Measurements from ENCODE around the gene OR6K3.
"Not testable (repeated sequence)": the region's sequence is repeated elsewhere in the genome, so short reads cannot be mapped to it uniquely, and the experiment has no call there.

The OR6K3 gene, protein sequence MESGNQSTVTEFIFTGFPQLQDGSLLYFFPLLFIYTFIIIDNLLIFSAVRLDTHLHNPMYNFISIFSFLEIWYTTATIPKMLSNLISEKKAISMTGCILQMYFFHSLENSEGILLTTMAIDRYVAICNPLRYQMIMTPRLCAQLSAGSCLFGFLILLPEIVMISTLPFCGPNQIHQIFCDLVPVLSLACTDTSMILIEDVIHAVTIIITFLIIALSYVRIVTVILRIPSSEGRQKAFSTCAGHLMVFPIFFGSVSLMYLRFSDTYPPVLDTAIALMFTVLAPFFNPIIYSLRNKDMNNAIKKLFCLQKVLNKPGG

DNA sequence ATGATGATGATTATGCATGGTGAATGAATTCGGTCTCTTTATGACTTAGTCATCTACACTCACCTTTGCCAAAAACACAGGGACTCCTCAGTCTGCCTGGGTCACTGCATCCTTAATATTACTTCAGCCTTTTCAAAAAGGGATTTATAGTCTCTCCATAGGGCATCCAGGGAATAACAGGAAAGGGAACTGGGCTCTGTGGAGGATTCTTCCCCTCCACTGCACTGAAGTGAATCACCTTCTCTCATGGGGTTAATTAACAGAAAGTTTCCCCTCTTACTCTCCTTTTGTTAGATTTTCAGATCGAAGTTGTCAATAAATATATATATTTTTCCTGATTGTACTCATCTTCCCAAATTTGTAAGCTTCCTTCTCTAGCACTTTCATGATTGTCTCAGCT, at the start of gene OR6K3:
Gene OR6K3 (minus strand): TSS at position 101 of the 400 bp plus-strand sequence. CDS start 2,605 bp downstream, outside the sequence.
- DNase-seq (ENCODE audit: low read depth), result no peak

DNA sequence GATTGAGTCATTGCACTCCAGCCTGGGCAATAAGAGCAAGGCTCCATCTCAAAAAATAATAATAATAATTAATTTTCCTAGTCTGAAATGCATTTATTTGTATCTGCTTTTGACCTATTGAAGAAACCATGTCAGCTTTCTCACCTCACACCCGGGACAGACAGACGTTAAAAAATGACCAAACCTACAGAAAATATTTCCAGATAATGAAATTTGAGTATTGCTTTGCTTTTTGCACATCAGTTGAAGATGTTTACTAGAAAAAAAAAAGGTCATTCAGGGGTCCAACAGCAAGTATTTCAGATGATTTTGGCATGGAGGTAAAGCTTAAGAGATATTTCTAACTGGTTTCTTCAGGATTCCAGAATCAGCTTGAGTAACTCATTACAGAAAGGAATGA, 33.9 kb upstream of the OR6K3 start, which contains the start of gene OR6K6:
Gene OR6K6 (plus strand): TSS at position 301 of the 400 bp plus-strand sequence. CDS start 168 bp downstream, outside the sequence.
- DNase-seq (ENCODE audit: low read depth), result no peak

DNA sequence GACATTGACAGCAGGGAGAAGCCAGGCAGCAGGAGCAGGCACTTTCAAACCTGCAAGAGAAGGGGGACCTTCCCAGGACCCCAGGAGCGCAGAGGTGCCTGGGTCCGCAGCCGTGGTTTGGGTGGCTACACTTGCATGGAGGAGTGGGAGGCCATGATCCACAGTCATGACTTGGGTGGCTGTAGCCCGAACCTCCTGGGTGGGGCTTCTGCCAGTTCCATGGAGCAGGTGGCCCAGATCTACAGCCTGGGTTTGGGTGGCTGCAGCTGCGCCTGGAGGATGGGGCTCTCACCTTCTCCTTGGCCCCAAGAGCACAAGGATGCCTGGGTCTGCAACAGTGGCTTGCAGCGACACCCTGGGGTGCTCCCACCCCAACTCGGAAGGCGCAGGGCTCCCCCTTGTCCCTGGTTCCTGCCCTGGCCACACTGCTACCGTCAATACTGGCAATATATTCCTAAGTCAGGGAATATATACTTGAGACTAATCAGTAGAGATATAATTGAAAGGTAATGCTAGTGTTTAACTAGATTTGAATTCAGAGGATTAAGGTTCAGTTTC, 31.7 kb upstream of the OR6K3 start:
- DNase-seq (ENCODE audit: low read depth), result no peak

DNA sequence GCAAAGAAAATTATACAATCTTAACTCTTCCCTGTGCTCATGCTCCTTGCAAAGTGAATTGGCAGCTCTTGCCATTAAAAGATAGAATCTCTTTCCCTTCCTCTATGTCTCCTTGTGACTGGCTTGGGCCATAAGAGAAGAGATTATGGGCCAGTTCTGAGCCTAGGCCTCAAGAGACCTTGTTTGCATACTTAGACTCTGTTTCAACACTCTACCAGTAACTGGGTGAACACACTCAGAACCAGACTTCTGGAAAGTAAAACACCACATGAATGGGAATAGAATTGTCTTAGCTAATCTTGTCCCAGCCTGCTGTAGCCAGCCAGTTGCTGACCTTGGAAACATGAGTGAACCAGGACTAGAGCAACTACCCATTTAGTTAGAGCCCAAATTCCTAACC, 15.3 kb upstream of the OR6K3 start:
- no peak for DNase-seq (ENCODE audit: low read depth)

DNA sequence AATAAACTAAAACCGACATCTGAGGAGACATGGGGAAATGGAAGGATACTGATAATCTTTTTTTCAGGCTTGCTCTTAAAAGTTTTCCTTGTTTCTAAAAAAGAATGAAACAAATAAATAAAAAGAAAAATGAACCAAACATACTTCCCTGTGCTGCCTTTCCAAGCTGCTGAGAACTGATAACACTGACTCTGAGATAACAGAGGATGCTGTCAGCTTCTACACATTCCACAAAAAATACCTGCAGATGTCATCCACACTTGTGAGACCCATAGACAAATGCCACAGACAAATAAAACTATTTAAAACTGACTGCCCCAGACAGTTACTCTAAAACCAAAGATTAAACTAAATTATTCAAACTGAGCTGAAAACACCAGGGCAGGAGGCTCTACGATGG, 12.0 kb upstream of the OR6K3 start:
- no peak for DNase-seq (ENCODE audit: low read depth)

DNA sequence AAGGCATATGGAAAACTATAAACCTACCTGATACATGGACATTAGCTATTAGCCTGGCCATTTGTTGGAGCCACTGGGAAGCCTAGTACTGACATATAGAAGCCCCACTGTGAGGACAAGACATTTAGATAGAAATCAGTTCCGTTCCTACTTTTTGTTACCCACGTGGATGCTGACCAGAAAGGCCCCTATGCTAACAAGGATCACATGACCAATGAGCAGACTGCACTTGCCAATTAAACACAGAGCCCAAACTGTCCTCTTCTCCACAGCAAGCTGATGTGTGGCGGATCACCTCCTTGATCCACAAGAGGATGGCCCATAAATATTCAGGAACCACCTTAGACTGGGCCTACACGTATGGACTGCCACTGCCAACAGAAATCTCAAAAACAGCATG, 11.2 kb upstream of the OR6K3 start:
- DNase-seq (ENCODE audit: low read depth), result no peak

DNA sequence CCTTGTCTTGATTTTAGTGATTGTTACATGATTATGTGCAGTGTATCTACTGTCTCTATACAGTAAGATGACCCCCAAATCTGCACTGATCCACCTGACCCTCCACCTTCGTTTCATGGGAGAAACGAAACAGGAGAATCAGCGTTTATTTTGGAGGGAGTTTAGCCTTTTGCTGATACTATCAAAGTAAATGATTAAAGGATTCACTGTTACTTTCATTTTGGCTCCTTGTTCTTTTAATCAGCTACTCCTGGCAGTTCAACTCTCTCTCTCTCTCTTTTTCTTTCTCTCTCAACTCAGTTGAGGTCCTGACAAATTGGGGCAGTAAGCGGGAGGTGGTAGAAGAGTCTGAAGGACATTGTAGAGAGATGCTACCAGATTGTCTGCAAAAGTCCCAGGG, 9.9 kb upstream of the OR6K3 start:
- no peak for DNase-seq (ENCODE audit: low read depth)

DNA sequence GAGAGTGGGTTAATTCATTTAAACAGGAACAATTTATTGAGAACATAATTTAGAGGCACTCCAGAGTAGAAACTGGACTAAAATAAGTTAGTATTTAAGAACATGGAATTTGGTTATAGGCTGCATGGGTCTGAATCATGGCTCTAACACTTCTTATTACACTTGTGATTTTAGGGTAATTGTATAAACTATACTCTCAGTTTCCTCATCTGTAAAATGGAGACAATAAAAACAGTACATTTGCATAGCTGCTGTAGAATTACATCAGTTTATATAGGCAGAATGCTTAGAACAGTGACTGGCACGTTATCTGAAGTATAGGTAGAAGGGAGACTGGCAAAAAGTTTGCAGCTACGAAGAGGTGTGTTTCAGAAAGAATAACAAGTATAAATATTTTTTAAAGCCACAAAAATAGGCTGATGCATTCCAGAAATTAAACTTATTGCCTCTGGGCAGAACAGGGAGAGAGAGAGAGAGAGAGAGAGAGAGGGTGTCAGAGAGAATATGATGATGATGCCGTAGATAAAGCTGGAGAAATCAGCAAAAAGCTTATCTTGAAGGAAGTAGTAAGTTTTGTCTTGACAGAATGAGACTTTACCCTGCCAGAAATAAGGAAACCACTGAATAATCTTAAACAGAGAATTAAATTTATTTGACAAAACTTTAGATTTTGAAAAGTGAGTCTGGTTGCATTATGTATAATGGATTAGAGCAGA, 8.1 kb upstream of the OR6K3 start:
- no peak for DNase-seq (ENCODE audit: low read depth)

DNA sequence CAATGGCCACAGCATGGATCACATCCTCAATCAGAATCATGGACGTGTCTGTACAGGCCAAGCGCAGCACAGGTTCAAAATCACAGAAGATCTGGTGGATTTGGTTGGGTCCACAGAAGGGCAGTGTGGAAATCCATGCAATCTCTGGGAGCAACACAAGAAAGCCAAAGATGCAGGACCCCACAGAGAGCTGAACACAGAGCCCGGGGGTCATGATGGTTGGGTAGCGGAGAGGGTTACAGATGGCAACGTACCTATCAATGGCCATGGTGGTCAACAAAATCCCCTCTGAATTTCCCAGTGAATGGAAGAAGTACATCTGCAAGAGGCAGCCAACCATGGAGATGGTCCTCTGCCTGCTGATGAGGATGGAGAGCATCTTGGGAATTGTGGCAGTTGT, 3.9 kb upstream of the OR6K3 start:
- DNase-seq (ENCODE audit: low read depth), result no peak

DNA sequence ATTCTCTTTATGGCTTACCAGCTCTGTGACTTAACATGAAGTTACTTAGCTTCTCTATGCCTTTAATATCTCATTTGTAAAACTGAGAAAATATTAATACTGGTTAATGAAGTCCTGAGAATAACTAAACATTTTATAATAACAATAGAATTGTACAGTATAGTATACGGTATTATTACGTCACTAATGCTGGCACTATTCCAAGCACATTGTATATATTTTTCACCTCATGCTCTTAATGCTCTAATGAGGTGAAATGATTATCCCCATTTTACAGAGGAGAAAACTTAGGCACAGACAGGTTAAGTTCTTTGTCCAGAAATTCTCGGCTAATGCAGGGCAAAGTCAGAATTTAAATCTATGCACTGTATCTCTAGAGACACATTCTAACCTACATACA, 856 bp downstream of the OR6K3 start:
- no peak for DNase-seq (ENCODE audit: low read depth)

DNA sequence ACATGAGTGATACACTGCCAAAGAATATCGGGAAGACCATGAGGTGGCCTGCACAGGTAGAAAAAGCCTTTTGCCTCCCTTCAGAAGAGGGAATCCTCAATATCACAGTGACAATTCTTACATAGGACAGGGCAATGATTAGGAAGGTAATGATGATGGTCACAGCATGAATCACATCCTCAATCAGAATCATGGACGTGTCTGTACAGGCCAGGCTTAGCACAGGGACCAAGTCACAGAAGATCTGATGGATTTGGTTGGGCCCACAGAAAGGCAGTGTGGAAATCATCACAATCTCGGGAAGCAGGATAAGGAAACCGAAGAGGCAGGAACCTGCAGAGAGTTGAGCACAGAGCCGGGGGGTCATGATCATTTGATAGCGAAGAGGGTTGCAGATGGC, 3.2 kb downstream of the OR6K3 start:
- no peak for DNase-seq (ENCODE audit: low read depth)

DNA sequence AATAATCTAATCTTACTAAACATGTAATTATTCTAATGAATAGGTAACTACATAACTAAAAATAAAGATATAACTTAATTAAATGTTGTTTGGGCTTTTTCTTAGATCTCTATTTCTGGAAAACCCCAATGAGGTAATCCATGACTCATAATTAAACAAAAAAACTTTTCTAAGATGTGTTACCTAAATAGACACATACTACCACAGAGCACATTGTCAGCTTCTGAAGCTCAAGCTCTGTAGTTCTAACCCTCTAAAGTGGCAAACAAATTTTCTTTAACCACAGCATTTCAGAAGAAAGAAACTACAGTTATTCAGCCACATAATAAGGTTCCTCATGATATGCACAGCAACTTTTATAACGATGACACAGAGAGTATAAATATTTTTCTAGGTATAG, 4.2 kb downstream of the OR6K3 start:
- DNase-seq (ENCODE audit: low read depth), result no peak

DNA sequence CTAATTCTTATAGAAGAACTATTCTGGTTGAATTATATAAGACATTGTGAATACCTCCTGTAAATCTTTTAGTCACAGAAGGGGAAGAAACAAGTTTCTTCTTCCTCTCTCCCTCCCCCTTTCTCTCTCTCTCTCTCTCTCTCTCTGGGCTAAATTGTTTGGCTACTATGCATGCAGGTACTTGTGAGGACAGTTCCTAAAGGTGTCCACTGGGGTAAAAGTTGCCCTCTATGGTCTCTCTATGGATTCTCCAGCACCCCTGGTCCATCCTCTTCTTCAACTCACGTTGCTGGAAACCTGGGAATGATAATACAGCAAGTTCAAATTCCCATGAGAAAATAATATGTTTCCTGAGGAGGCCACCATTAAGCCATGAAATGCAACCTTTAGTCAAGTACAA, 5.8 kb downstream of the OR6K3 start:
- no peak for DNase-seq (ENCODE audit: low read depth)

DNA sequence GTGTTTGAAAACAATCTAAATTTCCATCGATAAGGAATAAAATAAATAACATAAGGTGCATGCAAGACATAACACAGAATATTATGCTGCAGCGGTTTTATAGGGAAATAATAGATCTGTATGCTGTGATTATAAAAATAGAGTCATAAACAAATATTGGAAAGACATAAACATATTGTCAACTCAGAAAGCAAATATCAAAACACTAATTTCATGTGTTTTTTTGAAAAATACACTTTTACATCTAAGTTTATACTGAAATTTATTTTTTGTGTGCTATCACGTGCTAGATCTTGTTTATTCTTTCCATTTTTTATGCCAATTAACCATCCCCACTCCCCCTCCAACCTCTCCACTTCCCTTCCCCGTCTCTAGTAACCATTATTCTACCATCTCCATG, 9.4 kb downstream of the OR6K3 start:
- no peak for DNase-seq (ENCODE audit: low read depth)

DNA sequence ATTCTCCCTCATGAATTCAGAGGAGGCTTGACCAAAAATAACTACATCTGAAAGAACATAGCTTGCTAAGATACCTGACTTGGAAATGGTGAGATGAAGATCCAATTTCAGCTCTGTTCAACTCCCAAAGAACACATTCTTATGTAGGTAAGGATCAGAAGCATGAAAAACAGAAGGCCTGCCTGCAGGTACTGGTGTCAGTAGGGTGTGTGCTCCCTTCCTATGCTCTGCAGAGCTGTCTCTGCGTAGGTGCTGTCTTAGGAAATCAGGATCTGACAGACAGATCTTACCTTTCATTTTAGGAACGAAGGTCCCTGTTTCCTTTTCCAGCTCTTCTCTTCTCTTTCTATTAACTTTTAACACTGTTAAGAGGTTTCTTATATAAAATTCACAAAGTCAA, 14.4 kb downstream of the OR6K3 start:
- no peak for DNase-seq (ENCODE audit: low read depth)

DNA sequence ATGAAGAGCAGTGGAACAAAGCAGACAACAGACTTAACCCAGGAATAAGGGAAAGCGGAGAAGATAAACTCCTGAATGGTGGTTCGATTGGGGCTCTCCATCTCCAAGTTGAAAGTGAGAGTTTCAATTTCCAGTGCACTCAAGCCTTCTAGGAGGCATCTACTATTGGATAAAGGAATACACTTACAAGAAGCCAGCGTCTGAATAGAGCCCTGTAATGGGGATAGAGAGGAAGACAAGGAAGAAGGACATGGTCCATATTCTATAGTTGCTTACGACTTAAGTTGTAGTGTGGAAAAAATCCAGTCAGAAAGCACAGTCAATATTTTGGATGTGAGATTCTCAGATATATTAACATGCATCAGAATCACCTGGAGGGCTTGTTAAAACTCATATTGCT, 20.0 kb downstream of the OR6K3 start, which contains the start of gene OR6K2:
Gene OR6K2 (minus strand): TSS at position 101 of the 400 bp plus-strand sequence. CDS start 0 bp downstream, at position 101.
- no peak for DNase-seq (ENCODE audit: low read depth)

DNA sequence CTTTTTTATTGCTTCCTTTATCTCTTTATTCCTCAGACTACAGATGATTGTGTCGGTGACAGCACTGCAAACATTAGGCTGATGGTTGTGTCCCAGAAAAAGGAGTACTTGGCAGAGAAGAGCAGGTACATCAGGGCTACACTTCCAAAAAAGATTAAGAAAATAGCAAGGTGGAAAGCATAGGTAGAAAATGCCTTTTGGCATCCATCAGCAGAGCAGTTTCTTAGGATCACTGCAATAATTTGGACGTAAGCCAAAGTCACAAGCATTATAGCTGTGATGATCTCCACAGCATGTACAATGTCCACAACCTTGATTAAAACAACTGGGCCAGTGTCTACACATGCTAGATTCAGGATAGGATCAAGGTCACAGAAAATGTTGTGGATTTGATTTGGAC, 25.9 kb downstream of the OR6K3 start:
- DNase-seq (ENCODE audit: low read depth), result no peak

DNA sequence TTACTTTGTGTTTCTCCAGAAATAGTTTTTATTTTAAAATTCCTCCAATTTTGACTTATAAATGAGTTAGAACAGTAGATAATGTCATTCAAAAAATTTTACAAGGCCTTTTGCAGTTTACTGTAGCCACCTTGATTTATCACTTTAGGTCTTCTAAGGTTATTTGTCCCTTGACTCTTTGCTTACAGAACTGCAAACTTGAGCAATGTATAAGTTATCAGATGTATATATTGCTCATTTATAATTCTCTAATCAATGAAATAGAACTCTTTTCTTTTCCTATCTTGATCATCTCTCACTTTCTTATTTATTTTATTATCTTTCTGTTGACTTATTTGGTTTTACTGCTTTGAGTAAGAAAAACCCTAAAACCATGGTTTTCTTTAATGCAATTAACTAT, 28.2 kb downstream of the OR6K3 start:
- DNase-seq (ENCODE audit: low read depth), result no peak

DNA sequence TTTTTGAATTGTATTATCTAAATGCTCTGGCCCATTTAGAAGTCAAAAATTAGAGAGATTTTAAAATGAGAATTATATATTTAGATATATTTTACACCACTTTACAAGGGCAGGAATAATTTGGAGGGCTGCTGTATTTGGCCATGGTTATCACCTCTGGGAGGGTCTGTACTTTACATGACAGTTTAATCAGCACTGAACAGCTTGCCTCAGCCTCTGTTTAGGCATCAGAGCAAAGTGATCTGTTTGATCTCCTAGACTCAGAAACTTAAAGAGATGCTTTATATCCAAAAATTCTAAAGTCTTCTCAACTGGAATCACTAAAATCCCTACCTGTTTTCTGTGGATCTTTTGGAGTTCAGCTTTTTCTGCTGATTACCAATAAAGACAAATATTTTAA, 28.6 kb downstream of the OR6K3 start:
- no peak for DNase-seq (ENCODE audit: low read depth)

DNA sequence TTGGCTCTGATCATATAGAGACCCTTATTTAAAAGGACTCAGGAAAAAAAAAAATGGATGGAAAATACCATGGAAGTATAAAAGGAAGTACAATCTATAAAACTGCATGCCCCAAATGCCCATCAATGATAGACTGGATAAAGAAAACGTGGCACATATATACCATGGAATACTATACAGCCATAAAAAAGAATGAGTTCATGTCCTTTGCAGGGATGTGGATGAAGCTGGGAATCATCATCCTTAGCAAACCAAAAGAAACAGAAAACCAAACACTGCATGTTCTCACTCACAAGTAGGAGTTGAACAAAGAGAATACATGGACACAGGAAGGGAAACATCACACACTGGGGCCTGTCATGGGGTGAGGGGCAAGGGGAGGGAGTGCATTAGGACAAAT, 29.4 kb downstream of the OR6K3 start:
- not testable (repeated sequence) for DNase-seq (ENCODE audit: low read depth)

DNA sequence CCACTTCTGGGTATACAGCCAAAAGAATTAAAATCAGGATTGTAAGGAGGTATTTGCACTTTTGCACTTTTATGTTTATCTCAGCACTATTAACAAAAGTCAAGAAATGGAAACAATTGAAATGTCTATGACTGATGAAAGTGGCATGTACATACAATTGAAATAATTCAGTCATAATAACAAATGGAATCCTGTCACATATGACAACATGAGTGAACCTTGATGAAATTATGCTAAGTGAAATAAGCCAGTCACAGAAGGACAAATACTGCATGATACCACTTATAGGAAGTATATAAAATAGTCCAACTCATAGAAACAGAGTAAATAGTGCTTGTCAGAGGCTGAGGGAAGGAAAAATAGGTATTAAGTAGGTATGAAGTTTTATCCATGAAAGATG, 30.6 kb downstream of the OR6K3 start:
- no peak for DNase-seq (ENCODE audit: low read depth)

DNA sequence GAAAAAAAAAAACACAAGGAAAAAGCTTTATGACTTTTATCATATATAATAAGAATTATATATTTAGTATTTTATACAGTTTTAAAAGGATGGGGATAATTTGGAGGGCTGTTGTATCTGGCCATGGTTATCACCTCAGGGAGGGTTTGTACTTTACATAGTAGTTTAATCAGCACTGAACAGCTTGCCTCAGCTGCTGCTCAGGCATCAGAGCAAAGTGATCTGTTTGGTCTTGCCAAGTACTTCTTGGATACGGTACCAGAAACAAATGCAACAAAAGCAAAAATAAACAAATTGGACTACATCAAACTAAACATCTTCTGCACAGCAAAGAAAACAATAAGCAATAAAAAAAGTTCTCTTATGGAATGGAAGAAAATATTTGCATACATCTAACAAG, 31.4 kb downstream of the OR6K3 start:
- no peak for DNase-seq (ENCODE audit: low read depth)

DNA sequence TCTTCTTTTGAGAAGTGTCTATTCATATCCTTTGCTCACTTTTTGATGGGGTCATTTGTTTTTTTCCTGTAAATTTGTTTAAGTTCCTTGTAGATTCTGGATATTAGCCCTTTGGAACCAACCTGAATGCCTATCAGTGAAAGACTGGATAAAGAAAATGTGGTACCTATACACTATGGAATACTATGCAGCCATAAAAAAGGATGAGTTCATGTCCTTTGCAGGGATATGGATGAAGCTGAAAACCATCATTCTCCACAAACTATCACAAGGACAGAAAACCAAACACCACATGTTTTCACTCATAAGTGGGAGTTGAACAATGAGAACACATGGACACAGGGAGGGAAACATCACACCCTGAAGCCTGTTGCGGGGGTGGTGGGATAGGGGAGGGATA, 32.2 kb downstream of the OR6K3 start:
- DNase-seq (ENCODE audit: low read depth), result not testable (repeated sequence)

All from GM04503 (cell line).